Mesendoderm (in vitro differentiated cells): ENCODE results near the gene MPZL2.
"Not testable (repeated sequence)": the region's sequence is repeated elsewhere in the genome, so short reads cannot be mapped to it uniquely, and the experiment has no call there.

ENCODE experiments used
- DNase-seq: peaks from one replicate; pipeline ENCODE4 v3.0.0; 2013
- H2AK5ac ChIP-seq: 2 replicates; pipeline ENCODE4 v1.6.1; 2013; ENCODE audit warnings: low read length, inconsistent platforms
- H2BK120ac ChIP-seq: 2 replicates; pipeline ENCODE4 v1.6.1; 2013; ENCODE audit warnings: low read depth, mild to moderate bottlenecking, low read length, moderate library complexity, mixed read lengths
- H2BK15ac ChIP-seq: replicated peaks from 2 replicates; pipeline ENCODE4 v1.6.1; 2013; ENCODE audit warnings: low read depth, mild to moderate bottlenecking, moderate library complexity
- H2BK5ac ChIP-seq: 2 replicates; pipeline ENCODE4 v1.6.1; 2013; ENCODE audit warnings: low read length, inconsistent platforms
- H3K18ac ChIP-seq: 2 replicates; pipeline ENCODE4 v1.6.1; 2013; ENCODE audit warnings: mild to moderate bottlenecking, low read length, mixed read lengths
- H3K23ac ChIP-seq: one replicate; pipeline ENCODE4 v1.6.1; 2013; ENCODE audit warnings: low read length
- H3K27ac ChIP-seq: 2 replicates; pipeline ENCODE4 v1.5.1; 2013; ENCODE audit warnings: low read depth, mild to moderate bottlenecking, inconsistent platforms, low read length, moderate library complexity
- H3K27me3 ChIP-seq: 2 replicates; pipeline ENCODE4 v1.6.1; 2013; ENCODE audit warnings: low read length, control low read depth, mild to moderate bottlenecking, inconsistent platforms; ENCODE audit not compliant: insufficient read depth, poor library complexity
- H3K36me3 ChIP-seq: 2 replicates; pipeline ENCODE4 v1.6.1; 2013; ENCODE audit warnings: low read length, inconsistent platforms; ENCODE audit not compliant: control insufficient read depth, insufficient read depth
- H3K4ac ChIP-seq: one replicate; pipeline ENCODE4 v1.6.1; 2013; ENCODE audit warnings: low read depth, mild to moderate bottlenecking, low read length, moderate library complexity
- H3K4me1 ChIP-seq: 2 replicates; pipeline ENCODE4 v1.6.1; 2013; ENCODE audit warnings: low read depth, low read length, inconsistent platforms; ENCODE audit not compliant: control insufficient read depth
- H3K4me2 ChIP-seq: 2 replicates; pipeline ENCODE4 v1.6.1; 2013; ENCODE audit warnings: low read length
- H3K4me3 ChIP-seq: 2 replicates; pipeline ENCODE4 v1.5.1; 2013; ENCODE audit warnings: mild to moderate bottlenecking, low read length
- H3K56ac ChIP-seq: one replicate; pipeline ENCODE4 v1.6.1; 2013; ENCODE audit warnings: low read length
- H3K79me1 ChIP-seq: 2 replicates; pipeline ENCODE4 v1.6.1; 2013; ENCODE audit warnings: low read length, inconsistent platforms
- H3K79me2 ChIP-seq: 2 replicates; pipeline ENCODE4 v1.6.1; 2013; ENCODE audit warnings: mild to moderate bottlenecking, low read length; ENCODE audit not compliant: control insufficient read depth, insufficient read depth
- H3K9ac ChIP-seq: 2 replicates; pipeline ENCODE4 v1.6.1; 2013; ENCODE audit warnings: low read length, inconsistent platforms
- H4K5ac ChIP-seq: one replicate; pipeline ENCODE4 v1.6.1; 2013; ENCODE audit warnings: low read length
- H4K8ac ChIP-seq: one replicate; pipeline ENCODE4 v1.6.1; 2013; ENCODE audit warnings: low read depth, mild to moderate bottlenecking, control low read depth, low read length, moderate library complexity
- WGBS: extraction: QIAGEN DNeasy Blood & Tissue Kit; methylation state at CpG from one replicate; pipeline ENCODE4 v1.1.7; 2013; ENCODE audit warnings: low lambda C conversion rate, missing lambda C conversion rate; ENCODE audit not compliant: insufficient coverage; ENCODE audit errors: extremely low coverage; 5-methylcytosine and 5-hydroxymethylcytosine counted together

MPZL2 gene

GRCh38 chr11:118310271-118310670 lies 46.2 kb upstream of the MPZL2 start:
- Histone ChIP-seq H3K9ac (no peak overlapping the region), H3K4me2 (no peak overlapping the region), H3K79me1 (no peaks in the 10 kb centered on the region), H3K4me3 (no peak overlapping the region), H3K27ac (no peak overlapping the region), H3K79me2 (no peaks in the 10 kb centered on the region), H3K23ac (no peak overlapping the region), H2BK5ac (no peak overlapping the region), H2BK120ac (no peak overlapping the region), H3K18ac (no peak overlapping the region), H2AK5ac (no peak overlapping the region), H3K56ac (no peak overlapping the region), H3K27me3 (no peaks in the 10 kb centered on the region), H3K4me1 (no peaks in the 10 kb centered on the region), H4K5ac (no peak overlapping the region), H3K36me3 (no peaks in the 10 kb centered on the region), H2BK15ac (no peak overlapping the region), H4K8ac (no peak overlapping the region), H3K4ac (no peak overlapping the region)
- WGBS, result no CpG with 5 or more reads among the region's 3 CpGs
- no peak for DNase-seq

- H2BK5ac ChIP-seq, H3K79me1 ChIP-seq, H3K4ac ChIP-seq, H2BK120ac ChIP-seq, H3K79me2 ChIP-seq, H3K4me3 ChIP-seq, H3K27ac ChIP-seq, DNase-seq, H3K56ac ChIP-seq, H3K9ac ChIP-seq, H3K23ac ChIP-seq, H4K5ac ChIP-seq, H3K4me1 ChIP-seq, H3K4me2 ChIP-seq, H2AK5ac ChIP-seq, H3K36me3 ChIP-seq, H2BK15ac ChIP-seq, H3K18ac ChIP-seq, H4K8ac ChIP-seq, H3K27me3 ChIP-seq: not testable (repeated sequence)
- no CpG with 5 or more reads among the region's 5 CpGs for WGBS
Measured at GRCh38 chr11:118308995-118309528, 45.0 kb upstream of the MPZL2 start.

- no peak overlapping the region for H3K56ac ChIP-seq
- no peak overlapping the region for H3K27ac ChIP-seq
- H4K5ac ChIP-seq, result no peak overlapping the region
Measured at GRCh38 chr11:118306556-118306955, 42.5 kb upstream of the MPZL2 start.

DNA sequence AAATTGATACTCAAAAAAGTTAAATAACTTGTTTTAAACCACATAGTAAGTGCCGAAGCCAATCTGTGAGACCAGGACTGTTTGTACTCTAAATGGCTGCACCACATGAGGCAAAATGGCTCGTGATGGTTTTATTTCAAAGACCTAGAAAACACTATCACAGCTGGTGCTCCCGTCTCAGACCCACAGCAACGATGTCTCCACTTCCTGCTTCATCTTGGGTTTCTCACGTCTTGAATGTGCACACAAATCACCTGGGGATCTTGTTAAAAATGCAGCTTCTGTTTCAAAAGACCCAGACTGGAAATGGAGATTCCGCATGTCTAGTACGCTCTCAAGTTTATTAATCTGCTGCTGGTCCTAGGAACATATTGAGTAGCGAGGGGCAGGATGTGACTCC lies 41.6 kb upstream of the MPZL2 start:
- H2BK120ac ChIP-seq, result no peak overlapping the region
- H3K79me2 ChIP-seq, result no peaks in the 10 kb centered on the region
- H3K4ac ChIP-seq, result no peak overlapping the region
- no peaks in the 10 kb centered on the region for H3K4me1 ChIP-seq
- no peak overlapping the region for H3K56ac ChIP-seq
- WGBS, result no CpG with 5 or more reads among the region's 8 CpGs
- H3K27me3 ChIP-seq, result no peaks in the 10 kb centered on the region
- H3K4me2 ChIP-seq, result no peak overlapping the region
- H3K23ac ChIP-seq, result no peak overlapping the region
- no peak overlapping the region for H4K5ac ChIP-seq
- no peak overlapping the region for H2AK5ac ChIP-seq
- H3K79me1 ChIP-seq, result no peaks in the 10 kb centered on the region
- no peak for DNase-seq
- no peak overlapping the region for H3K4me3 ChIP-seq
- no peak overlapping the region for H3K18ac ChIP-seq
- no peak overlapping the region for H3K9ac ChIP-seq
- no peak overlapping the region for H3K27ac ChIP-seq
- no peak overlapping the region for H2BK5ac ChIP-seq
- no peak overlapping the region for H4K8ac ChIP-seq
- H2BK15ac ChIP-seq, result no peak overlapping the region
- no peaks in the 10 kb centered on the region for H3K36me3 ChIP-seq

More at GRCh38 chr11:118306556-118306955, 42.5 kb upstream of the MPZL2 start:
- WGBS, result no CpG with 5 or more reads among the region's 2 CpGs
- Histone ChIP-seq H3K36me3 (no peaks in the 10 kb centered on the region), H3K4me2 (no peak overlapping the region), H2BK5ac (no peak overlapping the region), H4K8ac (no peak overlapping the region), H3K9ac (no peak overlapping the region), H3K79me1 (no peaks in the 10 kb centered on the region), H3K4ac (no peak overlapping the region), H3K18ac (no peak overlapping the region), H3K4me1 (no peaks in the 10 kb centered on the region), H3K27me3 (no peaks in the 10 kb centered on the region), H2AK5ac (no peak overlapping the region), H3K4me3 (no peak overlapping the region), H2BK15ac (no peak overlapping the region), H3K23ac (no peak overlapping the region), H2BK120ac (no peak overlapping the region), H3K79me2 (no peaks in the 10 kb centered on the region)
- DNase-seq, result no peak

DNA sequence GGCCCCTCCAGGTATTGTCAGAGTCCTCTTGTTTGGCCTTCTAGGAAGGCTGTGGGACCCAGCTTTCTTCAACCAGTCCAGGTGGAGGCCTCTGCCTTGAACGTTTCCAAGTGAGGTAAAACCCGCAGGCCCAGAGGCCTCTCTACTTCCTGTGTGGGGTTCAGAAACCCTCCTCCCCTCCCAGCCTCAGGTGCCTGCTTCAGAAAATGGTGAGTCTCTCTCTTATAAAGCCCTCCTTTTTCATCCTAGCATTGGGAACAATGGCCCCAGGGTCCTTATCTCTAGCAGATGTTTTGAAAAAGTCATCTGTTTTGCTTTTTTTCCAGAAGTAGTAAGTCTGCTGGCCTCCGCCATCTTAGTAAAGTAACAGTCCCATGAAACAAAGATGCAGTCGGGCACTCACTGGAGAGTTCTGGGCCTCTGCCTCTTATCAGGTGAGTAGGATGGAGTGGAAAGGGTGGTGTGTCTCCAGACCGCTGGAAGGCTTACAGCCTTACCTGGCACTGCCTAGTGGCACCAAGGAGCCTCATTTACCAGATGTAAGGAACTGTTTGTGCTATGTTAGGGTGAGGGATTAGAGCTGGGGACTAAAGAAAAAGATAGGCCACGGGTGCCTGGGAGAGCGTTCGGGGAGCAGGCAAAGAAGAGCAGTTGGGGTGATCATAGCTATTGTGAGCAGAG lies 40.6 kb upstream of the MPZL2 start, which contains the start of gene CD3E:
Gene CD3E, plus strand, starts transcription at position 163 of the 681 bp plus-strand sequence. Its CDS starts 223 bp downstream, at position 386.
- Histone ChIP-seq H3K4me2 (no peak within 1 kb of the TSS), H2AK5ac (no peak within 1 kb of the TSS), H3K79me2 (no peaks in the 10 kb centered on the region), H3K4ac (no peak within 1 kb of the TSS), H4K8ac (no peak within 1 kb of the TSS), H3K27ac (no peak within 1 kb of the TSS), H4K5ac (no peak within 1 kb of the TSS), H3K9ac (no peak within 1 kb of the TSS), H3K36me3 (no peaks in the 10 kb centered on the region), H3K27me3 (no peaks in the 10 kb centered on the region), H2BK5ac (no peak within 1 kb of the TSS), H2BK120ac (no peak within 1 kb of the TSS), H3K4me3 (no peak within 1 kb of the TSS), H3K79me1 (no peaks in the 10 kb centered on the region), H3K56ac (no peak within 1 kb of the TSS), H3K18ac (no peak within 1 kb of the TSS), H3K23ac (no peak within 1 kb of the TSS), H2BK15ac (no peak within 1 kb of the TSS), H3K4me1 (no peaks in the 10 kb centered on the region)
- DNase-seq, result no peak
- no CpG with 5 or more reads among the region's 8 CpGs for WGBS

- no CpG with 5 or more reads among the region's 1 CpG for WGBS
- H3K18ac ChIP-seq, result no peak overlapping the region
- no peak overlapping the region for H2AK5ac ChIP-seq
- H3K4me1 ChIP-seq, result no peaks in the 10 kb centered on the region
- H3K4me2 ChIP-seq, result no peak overlapping the region
- no peaks in the 10 kb centered on the region for H3K79me1 ChIP-seq
- no peak overlapping the region for H2BK120ac ChIP-seq
- no peak overlapping the region for H3K4ac ChIP-seq
- H3K27me3 ChIP-seq, result no peaks in the 10 kb centered on the region
- no peak overlapping the region for H4K8ac ChIP-seq
- H2BK5ac ChIP-seq, result no peak overlapping the region
- H3K36me3 ChIP-seq, result no peaks in the 10 kb centered on the region
- no peak overlapping the region for H2BK15ac ChIP-seq
- H3K4me3 ChIP-seq, result no peak overlapping the region
- H3K23ac ChIP-seq, result no peak overlapping the region
- H3K27ac ChIP-seq, result no peak overlapping the region
- H4K5ac ChIP-seq, result no peak overlapping the region
- H3K79me2 ChIP-seq, result no peaks in the 10 kb centered on the region
- H3K56ac ChIP-seq, result no peak overlapping the region
- no peak for DNase-seq
- no peak overlapping the region for H3K9ac ChIP-seq
Measured at GRCh38 chr11:118304227-118304567, 40.1 kb upstream of the MPZL2 start.
